ENCODE data around the gene METTL24.
"Not testable (repeated sequence)": the region's sequence is repeated elsewhere in the genome, so short reads cannot be mapped to it uniquely, and the experiment has no call there.

Gene METTL24

GRCh38 chr6:110315207-110315868 lies 42.8 kb downstream of the METTL24 start:
- DNase-seq (ENCODE audit: low spot score), result no peak

GRCh38 chr6:110310861-110311446 lies 47.2 kb downstream of the METTL24 start:
- no peak for DNase-seq (ENCODE audit: low spot score)

- DNase-seq (ENCODE audit: low spot score), result not testable (repeated sequence)
These were observed 48.7 kb downstream of the METTL24 start for GRCh38 chr6:110309432-110309831.

DNA sequence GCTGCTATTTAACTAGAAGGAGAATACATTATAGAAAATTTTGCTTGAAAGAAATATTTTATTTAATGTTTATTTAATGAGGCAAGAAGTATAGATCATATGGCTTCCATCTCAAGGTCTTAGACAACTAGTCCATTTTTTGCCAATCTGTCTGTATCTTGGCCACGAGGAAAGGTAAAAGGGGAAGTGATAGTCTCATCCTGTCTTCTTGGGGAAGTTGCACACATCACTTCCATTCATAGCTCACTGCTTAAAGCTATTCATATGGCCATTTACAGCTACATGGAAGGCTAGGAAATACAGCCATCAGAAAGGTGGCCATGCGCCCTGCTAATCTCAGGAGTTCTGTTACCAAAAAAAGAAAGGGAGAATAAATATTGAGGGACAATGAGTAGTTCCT lies 50.8 kb downstream of the METTL24 start:
- DNase-seq (ENCODE audit: low spot score), result no peak

DNA sequence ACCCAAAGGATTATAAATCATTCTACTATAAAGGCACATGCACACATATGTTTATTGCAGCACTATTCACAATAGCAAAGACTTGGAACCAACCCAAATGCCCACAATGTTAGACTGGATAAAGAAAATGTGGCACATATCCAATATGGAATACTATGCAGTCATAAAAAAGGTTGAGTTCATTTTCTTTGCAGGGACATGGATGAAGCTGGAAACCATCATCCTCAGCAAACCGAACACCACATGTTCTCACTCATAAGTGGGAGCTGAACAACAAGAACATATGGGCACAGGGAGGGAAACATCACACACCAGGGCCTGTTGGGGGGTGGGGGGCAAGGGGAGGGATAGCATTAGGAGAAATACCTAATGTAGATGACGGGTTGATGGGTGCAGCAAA lies 52.3 kb downstream of the METTL24 start:
- DNase-seq (ENCODE audit: low spot score), result not testable (repeated sequence)

DNA sequence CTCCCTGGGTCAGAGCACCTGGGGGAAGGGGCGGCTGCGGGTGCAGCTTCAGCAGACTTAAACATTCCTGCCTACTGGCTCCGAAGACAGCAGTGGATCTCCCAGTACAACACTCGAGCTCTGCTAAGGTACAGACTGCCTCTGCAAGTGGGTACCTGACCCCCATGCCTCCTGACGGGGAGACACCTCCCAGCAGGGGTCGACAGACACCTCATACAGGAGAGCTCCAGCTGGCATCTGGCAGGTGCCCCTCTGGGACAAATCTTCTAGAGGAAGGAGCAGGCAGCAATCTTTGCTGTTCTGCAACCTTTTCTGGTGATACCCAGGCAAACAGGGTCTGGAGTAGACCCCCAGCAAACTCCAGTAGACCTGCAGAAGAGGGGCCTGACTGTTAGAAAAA lies 54.5 kb downstream of the METTL24 start:
- not testable (repeated sequence) for DNase-seq (ENCODE audit: low spot score)

DNA sequence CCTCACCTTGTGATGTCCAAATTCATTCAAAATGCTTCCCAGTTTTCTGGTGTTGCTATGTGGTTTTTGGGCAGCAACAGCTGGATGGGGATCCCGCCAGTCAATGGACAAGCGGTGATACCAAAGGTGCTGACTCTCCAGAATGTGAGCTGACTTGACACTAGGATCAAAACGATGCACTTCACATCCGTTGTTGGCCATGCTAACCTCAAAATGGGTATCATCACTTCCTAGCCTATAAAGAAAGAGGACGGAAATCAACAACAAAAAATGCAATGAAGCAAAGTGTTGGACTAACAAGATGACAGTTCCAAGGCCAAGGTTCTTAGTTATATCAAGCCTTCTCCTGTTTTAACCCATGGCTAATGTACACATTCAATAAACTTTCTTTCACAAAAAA lies 59.2 kb downstream of the METTL24 start:
- DNase-seq (ENCODE audit: low spot score), result no peak

- no peak for DNase-seq (ENCODE audit: low spot score)
These were observed 59.7 kb downstream of the METTL24 start for GRCh38 chr6:110298411-110298810.

DNA sequence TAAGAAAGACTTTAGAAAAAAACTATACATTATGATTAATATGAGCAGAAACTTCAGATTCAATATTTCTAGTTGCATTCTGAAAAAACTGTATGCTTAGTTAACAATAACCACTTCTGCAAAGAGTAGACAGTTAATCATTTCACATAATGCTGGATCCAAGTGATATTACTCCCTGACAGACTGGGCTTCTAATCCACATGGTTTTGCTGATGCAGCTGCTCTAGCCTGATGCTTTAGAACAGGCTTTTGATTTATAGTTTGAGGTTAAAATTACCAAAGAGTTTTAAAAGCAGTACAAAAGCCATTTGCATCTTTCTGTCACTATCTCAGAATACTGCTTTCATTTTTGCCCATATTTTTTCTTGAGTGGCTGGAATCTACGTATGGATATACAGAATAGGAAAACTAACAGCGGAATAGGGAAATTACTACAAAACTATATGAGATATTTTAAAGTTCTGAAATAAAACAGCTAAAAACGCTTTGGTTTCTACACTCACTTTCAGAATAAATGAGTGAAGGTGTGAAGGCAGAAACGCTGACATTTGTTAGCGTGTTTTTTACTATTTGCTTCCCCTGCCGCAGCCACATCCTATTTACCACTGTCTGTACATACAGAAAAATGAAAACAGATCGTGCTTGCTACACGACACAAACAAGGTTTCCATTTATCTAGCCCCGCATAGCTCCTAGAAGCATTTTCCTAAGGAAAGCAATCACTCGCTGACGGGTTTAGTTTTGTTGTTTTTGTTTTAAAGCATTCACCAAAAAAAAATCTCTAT lies 61.7 kb downstream of the METTL24 start:
- no peak for DNase-seq (ENCODE audit: low spot score)

DNA sequence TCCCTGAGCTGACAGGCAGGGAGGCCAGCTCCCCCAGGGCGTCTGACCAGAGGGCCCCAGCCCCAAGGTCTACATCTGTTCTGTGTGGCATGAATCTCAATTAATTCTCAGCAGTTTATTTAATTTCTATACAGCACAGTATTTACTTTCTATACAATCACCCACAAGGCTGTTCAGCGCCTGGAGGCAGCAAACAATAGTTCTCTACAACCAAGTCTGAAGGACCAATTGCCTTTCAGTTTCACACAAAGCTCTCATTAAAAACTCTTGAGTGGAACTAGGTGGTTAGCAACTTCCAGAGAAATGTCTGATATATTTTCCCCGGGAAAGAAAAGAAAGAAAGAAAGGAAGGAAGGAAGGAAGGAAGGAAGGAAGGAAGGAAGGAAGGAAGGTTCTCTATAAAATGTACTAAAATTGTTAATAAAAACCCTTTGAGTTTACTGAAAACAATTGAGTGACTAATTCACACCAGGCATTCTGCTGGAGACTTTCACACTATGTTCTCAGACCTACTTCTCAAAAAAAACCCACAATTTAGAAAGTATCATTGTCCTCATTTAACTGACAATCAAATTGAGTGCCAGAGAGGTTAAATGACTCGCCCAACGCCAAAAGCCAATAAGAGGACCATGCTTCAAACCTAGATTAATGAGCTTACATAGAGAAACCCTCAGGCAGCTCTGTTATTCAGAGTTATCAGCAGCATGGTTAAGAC lies 62.5 kb downstream of the METTL24 start:
- DNase-seq (ENCODE audit: low spot score), result no peak

DNA sequence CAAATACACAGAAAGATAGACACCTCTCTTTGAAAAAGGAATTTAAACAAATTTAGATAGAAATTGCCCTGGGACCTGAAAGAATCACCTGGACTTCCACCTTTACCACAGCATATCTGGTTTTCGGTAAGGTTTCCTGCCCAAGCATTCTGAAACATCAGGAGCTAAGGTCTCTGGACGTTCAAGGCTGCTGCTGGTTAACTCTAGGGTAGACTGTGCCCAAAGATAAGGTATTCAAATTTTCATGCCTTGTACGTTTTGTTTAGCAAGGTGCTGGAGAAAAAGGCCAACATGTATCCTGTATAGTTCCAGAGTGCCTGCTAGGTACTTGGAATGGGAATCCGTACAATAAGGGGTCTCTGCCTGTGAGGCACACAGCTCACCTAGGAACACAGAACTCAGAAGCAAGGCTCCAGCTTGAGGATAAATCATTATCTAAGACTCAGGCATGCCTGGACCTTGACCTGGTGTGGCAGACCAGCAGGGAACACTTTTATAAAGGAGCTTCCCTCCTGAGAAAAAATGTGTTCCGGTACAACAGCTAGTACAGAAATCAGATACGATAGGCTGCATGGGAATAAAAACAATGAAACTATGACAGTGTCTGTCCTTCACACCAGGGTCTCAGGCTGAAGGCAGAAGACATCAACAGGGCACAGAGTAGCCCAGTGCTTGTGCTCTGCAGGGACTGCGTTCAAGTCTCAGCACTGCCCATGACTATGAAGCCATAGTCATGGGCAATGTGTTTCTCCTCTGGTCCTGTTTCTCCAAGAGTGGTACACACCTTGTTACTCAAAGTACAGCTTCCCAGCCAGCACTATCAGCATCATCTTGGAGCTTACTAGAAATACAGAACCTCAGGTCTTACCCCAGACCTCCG lies 70.4 kb downstream of the METTL24 start:
- DNase-seq (ENCODE audit: low spot score), result no peak

- no peak for DNase-seq (ENCODE audit: low spot score)
These were observed 72.7 kb downstream of the METTL24 start for GRCh38 chr6:110285306-110286060.

DNA sequence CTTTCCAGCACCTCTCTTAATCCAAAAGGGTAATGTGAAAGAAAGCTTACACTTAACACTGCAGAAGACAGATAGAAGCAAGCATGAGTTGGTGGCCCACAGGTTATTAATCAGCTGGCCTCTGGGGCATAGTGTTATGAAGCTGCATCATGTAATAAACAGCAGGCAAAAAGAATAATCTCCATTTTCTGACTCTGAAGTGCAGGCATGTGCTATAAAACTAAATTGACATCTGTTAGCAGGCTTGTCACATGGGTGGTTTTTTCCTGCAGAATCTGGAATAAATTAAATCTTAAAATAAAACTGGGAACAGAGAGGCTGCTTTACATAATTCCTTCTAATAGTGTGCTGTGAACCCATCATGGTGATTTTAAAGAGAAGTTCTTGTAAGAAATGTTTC lies 73.3 kb downstream of the METTL24 start:
- DNase-seq (ENCODE audit: low spot score), result no peak

GRCh38 chr6:110283657-110284056 lies 74.5 kb downstream of the METTL24 start:
- DNase-seq (ENCODE audit: low spot score), result no peak

- peak; percentile 16 for DNase-seq (ENCODE audit: low spot score)
These were observed 75.7 kb downstream of the METTL24 start for GRCh38 chr6:110282412-110282811.

GRCh38 chr6:110277100-110277665 lies 81.0 kb downstream of the METTL24 start:
- DNase-seq (ENCODE audit: low spot score), result no peak

- DNase-seq (ENCODE audit: low spot score), result not testable (repeated sequence)
These were observed 85.4 kb downstream of the METTL24 start for GRCh38 chr6:110272781-110273180.

- no peak for DNase-seq (ENCODE audit: low spot score)
These were observed 86.5 kb downstream of the METTL24 start for GRCh38 chr6:110271732-110272022.

GRCh38 chr6:110270165-110270564 lies 88.0 kb downstream of the METTL24 start:
- DNase-seq (ENCODE audit: low spot score), result no peak

DNA sequence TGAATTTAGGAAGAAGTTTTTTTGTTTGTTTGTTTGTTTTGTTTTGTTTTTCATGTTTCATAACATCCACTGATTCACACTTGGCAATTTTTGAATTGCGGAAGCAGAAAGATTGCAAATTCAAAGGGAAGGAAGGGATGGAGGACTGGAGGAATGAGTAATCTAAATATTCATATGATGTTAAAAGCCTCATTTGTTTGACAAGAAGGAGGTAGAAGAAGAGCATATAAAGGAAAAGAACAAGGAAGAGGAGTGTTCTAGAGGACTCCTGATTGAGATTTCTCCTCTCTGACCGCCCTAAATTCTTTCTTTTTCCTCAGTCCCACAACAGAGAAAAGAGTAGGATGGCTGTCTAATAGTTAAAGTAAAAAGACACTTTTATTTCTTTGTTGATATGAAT lies 88.5 kb downstream of the METTL24 start:
- no peak for DNase-seq (ENCODE audit: low spot score)

DNA sequence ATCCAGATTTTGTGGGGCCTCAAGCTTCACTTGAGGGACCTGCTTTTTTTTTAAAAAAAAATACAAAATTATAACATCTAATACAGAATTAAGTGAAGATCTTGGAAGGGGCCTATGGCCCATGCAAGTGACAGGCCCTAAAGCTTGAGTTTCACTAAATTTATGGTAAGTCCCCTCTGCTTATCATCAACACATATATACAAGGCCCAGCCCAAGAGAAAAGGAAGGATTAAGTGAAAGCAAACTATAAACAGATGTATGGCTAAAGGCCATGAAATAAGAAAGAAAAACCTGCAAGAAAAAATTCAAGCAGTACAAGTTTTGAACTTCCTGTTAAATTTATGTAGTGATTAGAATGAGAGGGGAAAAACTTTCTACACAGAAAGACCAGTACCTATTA lies 91.2 kb downstream of the METTL24 start:
- DNase-seq (ENCODE audit: low spot score), result no peak

Data from globus pallidus (tissue), 1 donor.